ENCODE data around the gene CD19.

The CD19 gene

DNA sequence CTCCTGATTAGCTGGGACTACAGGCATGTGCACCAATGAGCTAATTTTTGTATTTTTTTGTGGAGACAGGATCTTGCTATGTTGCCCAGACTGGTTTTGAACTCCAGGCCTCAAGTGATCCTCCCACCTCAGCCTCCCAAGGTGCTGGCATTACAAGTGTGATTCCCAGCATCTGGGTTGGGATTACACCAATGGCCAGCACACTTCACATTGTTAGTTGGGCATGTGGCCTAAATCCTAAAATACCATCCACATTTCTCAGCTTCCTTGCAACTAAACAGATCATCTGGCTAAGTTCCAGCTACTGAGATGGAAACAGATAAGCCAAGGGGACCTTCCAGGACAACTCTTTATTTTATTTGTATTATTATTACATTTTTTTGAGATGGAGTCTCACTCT, 16.6 kb upstream of the CD19 start:
- TF ChIP-seq SIN3A (IDR thresholded peaks at IDR 0.05; ENCODE audit: borderline replicate concordance, insufficient read depth, low read length) (no peak), TAF1 (IDR thresholded peaks at IDR 0.05; ENCODE audit: borderline replicate concordance, insufficient read depth, low read length) (no peak), POLR2AphosphoS5 (IDR thresholded peaks at IDR 0.05; ENCODE audit: low read depth, low read length) (no peak), FOXP2 (optimal IDR thresholded peaks at IDR 0.05; ENCODE audit: borderline replicate concordance, extremely low read depth, extremely low read length, insufficient read depth) (no peak)
- TF ChIP-seq, protein P1, sequence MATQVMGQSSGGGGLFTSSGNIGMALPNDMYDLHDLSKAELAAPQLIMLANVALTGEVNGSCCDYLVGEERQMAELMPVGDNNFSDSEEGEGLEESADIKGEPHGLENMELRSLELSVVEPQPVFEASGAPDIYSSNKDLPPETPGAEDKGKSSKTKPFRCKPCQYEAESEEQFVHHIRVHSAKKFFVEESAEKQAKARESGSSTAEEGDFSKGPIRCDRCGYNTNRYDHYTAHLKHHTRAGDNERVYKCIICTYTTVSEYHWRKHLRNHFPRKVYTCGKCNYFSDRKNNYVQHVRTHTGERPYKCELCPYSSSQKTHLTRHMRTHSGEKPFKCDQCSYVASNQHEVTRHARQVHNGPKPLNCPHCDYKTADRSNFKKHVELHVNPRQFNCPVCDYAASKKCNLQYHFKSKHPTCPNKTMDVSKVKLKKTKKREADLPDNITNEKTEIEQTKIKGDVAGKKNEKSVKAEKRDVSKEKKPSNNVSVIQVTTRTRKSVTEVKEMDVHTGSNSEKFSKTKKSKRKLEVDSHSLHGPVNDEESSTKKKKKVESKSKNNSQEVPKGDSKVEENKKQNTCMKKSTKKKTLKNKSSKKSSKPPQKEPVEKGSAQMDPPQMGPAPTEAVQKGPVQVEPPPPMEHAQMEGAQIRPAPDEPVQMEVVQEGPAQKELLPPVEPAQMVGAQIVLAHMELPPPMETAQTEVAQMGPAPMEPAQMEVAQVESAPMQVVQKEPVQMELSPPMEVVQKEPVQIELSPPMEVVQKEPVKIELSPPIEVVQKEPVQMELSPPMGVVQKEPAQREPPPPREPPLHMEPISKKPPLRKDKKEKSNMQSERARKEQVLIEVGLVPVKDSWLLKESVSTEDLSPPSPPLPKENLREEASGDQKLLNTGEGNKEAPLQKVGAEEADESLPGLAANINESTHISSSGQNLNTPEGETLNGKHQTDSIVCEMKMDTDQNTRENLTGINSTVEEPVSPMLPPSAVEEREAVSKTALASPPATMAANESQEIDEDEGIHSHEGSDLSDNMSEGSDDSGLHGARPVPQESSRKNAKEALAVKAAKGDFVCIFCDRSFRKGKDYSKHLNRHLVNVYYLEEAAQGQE (IDR thresholded peaks at IDR 0.05; ENCODE audit: insufficient read depth in 1 of 2, low read depth in 2 of 2, low read length in 2 of 2): no peak

DNA sequence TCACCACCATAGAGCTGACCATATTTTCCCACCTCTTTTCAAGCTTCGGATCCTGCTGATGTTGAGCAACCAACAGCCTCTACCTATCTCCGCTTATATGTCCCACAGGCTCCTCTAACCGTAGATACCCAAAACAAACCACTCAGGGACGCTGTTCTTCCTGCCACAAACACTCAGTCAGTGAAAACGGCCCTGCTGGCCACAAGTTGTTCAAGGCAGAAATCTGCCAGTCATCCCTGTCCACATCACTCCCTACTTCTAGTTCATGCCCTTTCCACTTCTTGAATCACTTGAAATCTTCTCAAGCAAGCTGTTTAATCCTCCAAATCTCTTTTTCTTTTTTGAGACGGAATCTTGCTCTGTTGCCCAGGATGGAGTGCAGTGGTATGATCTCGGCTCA, 14.7 kb upstream of the CD19 start:
- TF ChIP-seq SIN3A (IDR thresholded peaks at IDR 0.05; ENCODE audit: borderline replicate concordance, insufficient read depth, low read length) (no peak), TAF1 (IDR thresholded peaks at IDR 0.05; ENCODE audit: borderline replicate concordance, insufficient read depth, low read length) (no peak), FOXP2 (optimal IDR thresholded peaks at IDR 0.05; ENCODE audit: borderline replicate concordance, extremely low read depth, extremely low read length, insufficient read depth) (no peak), POLR2AphosphoS5 (IDR thresholded peaks at IDR 0.05; ENCODE audit: low read depth, low read length) (no peak)
- TF ChIP-seq, protein P1 (IDR thresholded peaks at IDR 0.05; ENCODE audit: insufficient read depth in 1 of 2, low read depth in 2 of 2, low read length in 2 of 2): no peak

DNA sequence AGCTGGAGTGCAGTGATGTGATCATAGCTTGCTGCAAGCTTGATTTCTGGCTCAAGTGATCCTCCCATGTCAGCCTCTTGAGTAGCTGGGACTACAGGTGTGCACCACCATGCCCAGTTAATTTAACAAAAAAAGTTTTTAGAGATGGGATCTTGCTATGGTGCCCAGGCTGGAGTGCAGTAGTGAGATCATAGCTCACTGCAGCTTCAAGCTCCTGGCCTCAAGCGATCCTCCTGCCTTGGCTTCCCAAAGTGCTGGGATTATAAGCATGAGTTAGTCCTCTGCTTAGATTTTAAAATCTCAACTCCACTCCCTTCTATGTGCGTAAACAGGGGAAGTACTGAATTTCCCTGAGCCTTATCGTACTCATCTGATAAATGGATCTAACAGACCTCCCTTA, 13.1 kb upstream of the CD19 start:
- TF ChIP-seq POLR2AphosphoS5 (IDR thresholded peaks at IDR 0.05; ENCODE audit: low read depth, low read length) (no peak), FOXP2 (optimal IDR thresholded peaks at IDR 0.05; ENCODE audit: borderline replicate concordance, extremely low read depth, extremely low read length, insufficient read depth) (no peak), SIN3A (IDR thresholded peaks at IDR 0.05; ENCODE audit: borderline replicate concordance, insufficient read depth, low read length) (no peak), TAF1 (IDR thresholded peaks at IDR 0.05; ENCODE audit: borderline replicate concordance, insufficient read depth, low read length) (no peak)
- TF ChIP-seq, protein P1 (IDR thresholded peaks at IDR 0.05; ENCODE audit: insufficient read depth in 1 of 2, low read depth in 2 of 2, low read length in 2 of 2): no peak

DNA sequence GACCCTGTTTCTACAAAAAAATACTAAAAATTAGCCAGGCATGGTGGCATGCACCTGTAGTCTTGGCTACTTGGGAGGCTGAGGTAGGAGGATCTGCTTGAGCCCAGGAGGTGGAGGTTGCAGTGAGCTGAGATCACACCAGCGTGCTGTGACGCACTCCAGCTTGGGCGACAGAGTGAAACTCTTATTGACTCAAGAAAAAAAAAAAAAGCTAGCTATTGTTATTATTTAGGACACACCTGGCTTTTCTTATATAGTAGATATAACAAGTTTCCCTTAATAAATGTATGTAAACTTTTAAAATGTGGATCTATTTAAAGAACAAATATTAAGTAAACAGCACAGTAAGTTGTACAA, 8.6 kb upstream of the CD19 start:
- no peak for TF ChIP-seq TAF1 (IDR thresholded peaks at IDR 0.05; ENCODE audit: borderline replicate concordance, insufficient read depth, low read length)

DNA sequence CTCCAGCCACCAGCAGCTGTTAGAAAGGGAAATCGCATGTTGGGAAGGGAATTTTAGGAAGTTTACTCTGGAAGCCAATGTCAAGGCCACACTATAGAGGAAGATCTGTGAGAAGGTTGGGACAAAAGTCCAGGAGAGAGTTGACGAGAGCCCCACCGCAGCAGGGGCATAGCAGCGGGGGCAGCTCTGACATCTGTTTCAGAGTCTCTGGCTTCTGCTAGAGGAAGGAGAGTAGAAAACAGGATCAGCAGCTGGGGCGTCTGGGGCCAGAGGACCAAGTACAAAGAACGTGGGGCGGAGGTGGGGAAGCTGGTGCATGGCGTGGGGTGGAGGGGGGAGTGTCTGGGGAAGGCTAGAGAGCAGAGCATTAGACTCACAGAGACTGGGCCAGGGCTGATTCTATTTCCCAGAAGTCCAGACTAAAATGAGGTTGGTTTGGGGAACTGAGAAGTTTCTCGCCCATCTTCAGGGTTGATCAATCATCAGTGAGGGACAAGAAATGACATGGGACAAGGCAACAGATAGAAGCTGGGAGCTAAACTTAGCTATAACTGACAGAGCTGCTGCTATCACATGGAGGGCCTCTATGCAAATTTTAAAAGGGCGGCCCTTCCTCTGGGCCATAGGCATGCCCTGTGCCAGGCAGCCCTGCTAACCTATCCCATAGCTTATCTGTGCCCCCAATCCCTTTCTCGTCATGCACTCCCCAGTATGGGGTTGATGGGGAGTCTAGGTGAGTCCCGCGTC, 7.9 kb upstream of the CD19 start:
- TF ChIP-seq POLR2AphosphoS5 (IDR thresholded peaks at IDR 0.05; ENCODE audit: low read depth, low read length) (no peak), FOXP2 (optimal IDR thresholded peaks at IDR 0.05; ENCODE audit: borderline replicate concordance, extremely low read depth, extremely low read length, insufficient read depth) (no peak), SIN3A (IDR thresholded peaks at IDR 0.05; ENCODE audit: borderline replicate concordance, insufficient read depth, low read length) (no peak), TAF1 (IDR thresholded peaks at IDR 0.05; ENCODE audit: borderline replicate concordance, insufficient read depth, low read length) (no peak)
- TF ChIP-seq, protein P1 (IDR thresholded peaks at IDR 0.05; ENCODE audit: insufficient read depth in 1 of 2, low read depth in 2 of 2, low read length in 2 of 2): no peak
